Prostate gland (tissue), 2 donors: Measurements from ENCODE around the gene HSPBP1. TPM values are rescaled to one million over a fixed set of nuclear protein-coding genes. Genes with fewer than 3 reads are reported as not detected.

Source experiments
- DNase-seq: peaks from one replicate; pipeline ENCODE4 v3.0.0-alpha.2; 2019; ENCODE audit warnings: low spot score
- H3K27ac ChIP-seq, 2 donors: fragments of 200-600 bp; sonication (generic); 2 replicates each; pipeline ENCODE4 v1.5.1; 2017 to 2019
- H3K27me3 ChIP-seq: fragments of 200-600 bp; sonication (generic); replicated peaks from 2 replicates; pipeline ENCODE4 v1.5.1; 2019; ENCODE audit not compliant: insufficient read depth
- H3K36me3 ChIP-seq, 2 donors: fragments of 200-600 bp; sonication (generic); 1 replicate in 1 of 2; 2 replicates in 1 of 2; pipeline versions ENCODE4 v1.5.1 to v1.8.1; 2017 to 2019
- H3K4me1 ChIP-seq: fragments of 200-600 bp; sonication (generic); replicated peaks from 2 replicates; pipeline ENCODE4 v1.5.1; 2019
- H3K4me3 ChIP-seq, 2 donors: fragments of 200-600 bp; sonication (generic); 2 replicates each; pipeline ENCODE4 v1.5.1; 2017 to 2019
- H3K9me3 ChIP-seq: fragments of 200-600 bp; sonication (generic); 2 replicates; pipeline ENCODE4 v1.5.1; 2017
- POLR2A ChIP-seq: fragments of 450-650 bp; IDR thresholded peaks from one replicate; pipeline ENCODE4 v1.6.1; 2016; ENCODE audit warnings: antibody characterized with exemption, mild to moderate bottlenecking
- POLR2AphosphoS5 ChIP-seq: sonication (generic); formaldehyde crosslinking; IDR thresholded peaks from one replicate; pipeline ENCODE4 v1.6.1; 2017; ENCODE audit warnings: antibody characterized with exemption
- WGBS: methylation state at CpG from one replicate; pipeline ENCODE4 v1.1.5; 2018; 5-methylcytosine and 5-hydroxymethylcytosine counted together
- intact Hi-C: fragments of 100-400 bp; cut with DNase I; formaldehyde crosslinking; loops from one replicate; pipeline ENCODE4 v1.14.2; 2022
- total RNA-seq, 2 donors: library from RNA; depleted of rRNA; stranded (reverse); fragments of >200 nt; gene quantifications; one replicate each; pipeline ENCODE4 v1.1.0, GENCODE V29; 2016
- TF ChIP-seq, protein P1 (sequence below), 4 experiments: fragments of 200-600 bp in 2 of 4; fragments of 450-650 bp in 2 of 4; sonication (generic) in 2 of 4; IDR thresholded peaks; 1 replicate in 3 of 4; 2 replicates in 1 of 4; pipeline ENCODE4 v1.5.1; 2016 to 2019; ENCODE audit warnings: antibody characterized with exemption in 4 of 4, mild to moderate bottlenecking in 2 of 4, moderate library complexity in 2 of 4

The HSPBP1 gene
- total RNA-seq, 2 donors from 2014 or later = 33.6 to 36.0 TPM

- Histone ChIP-seq H3K4me3 (no peak overlapping the region), H3K4me1 (peaks cover 7% of the 10 kb centered on the region)
- WGBS = 88% methylated on average over 21 of the region's 21 CpGs
Observed at GRCh38 chr19:55252760-55253663, 26.9 kb downstream of the HSPBP1 start.

GRCh38 chr19:55251341-55252081 is 28.4 kb downstream of the HSPBP1 start:
- Histone ChIP-seq H3K27me3 (no peaks in the 10 kb centered on the region), H3K9me3 (no peaks in the 10 kb centered on the region), H3K4me1 (peaks cover under 1% of the 10 kb centered on the region), H3K36me3 (peaks cover 3% of the 10 kb centered on the region in 2 donors), H3K4me3 (no peak overlapping the region), H3K27ac (no peak overlapping the region)
- intact Hi-C loops = no loop called here
- TF ChIP-seq POLR2A = no peak
- TF ChIP-seq, protein P1, sequence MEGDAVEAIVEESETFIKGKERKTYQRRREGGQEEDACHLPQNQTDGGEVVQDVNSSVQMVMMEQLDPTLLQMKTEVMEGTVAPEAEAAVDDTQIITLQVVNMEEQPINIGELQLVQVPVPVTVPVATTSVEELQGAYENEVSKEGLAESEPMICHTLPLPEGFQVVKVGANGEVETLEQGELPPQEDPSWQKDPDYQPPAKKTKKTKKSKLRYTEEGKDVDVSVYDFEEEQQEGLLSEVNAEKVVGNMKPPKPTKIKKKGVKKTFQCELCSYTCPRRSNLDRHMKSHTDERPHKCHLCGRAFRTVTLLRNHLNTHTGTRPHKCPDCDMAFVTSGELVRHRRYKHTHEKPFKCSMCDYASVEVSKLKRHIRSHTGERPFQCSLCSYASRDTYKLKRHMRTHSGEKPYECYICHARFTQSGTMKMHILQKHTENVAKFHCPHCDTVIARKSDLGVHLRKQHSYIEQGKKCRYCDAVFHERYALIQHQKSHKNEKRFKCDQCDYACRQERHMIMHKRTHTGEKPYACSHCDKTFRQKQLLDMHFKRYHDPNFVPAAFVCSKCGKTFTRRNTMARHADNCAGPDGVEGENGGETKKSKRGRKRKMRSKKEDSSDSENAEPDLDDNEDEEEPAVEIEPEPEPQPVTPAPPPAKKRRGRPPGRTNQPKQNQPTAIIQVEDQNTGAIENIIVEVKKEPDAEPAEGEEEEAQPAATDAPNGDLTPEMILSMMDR (IDR thresholded peaks at IDR 0.05) = no peak
- no peak for TF ChIP-seq POLR2AphosphoS5
- no peak for DNase-seq
- 64% methylated on average over 19 of the region's 19 CpGs for WGBS

More at GRCh38 chr19:55252760-55253663, 26.9 kb downstream of the HSPBP1 start:
- TF ChIP-seq POLR2A = no peak
- no peak for TF ChIP-seq POLR2AphosphoS5
- TF ChIP-seq, protein P1 (IDR thresholded peaks at IDR 0.05) = no peak
- Histone ChIP-seq H3K27ac (no peak overlapping the region), H3K27me3 (no peaks in the 10 kb centered on the region), H3K36me3 (no peaks in the 10 kb centered on the region), H3K9me3 (no peaks in the 10 kb centered on the region)
- intact Hi-C loops = no loop called here
- DNase-seq = no peak

DNA sequence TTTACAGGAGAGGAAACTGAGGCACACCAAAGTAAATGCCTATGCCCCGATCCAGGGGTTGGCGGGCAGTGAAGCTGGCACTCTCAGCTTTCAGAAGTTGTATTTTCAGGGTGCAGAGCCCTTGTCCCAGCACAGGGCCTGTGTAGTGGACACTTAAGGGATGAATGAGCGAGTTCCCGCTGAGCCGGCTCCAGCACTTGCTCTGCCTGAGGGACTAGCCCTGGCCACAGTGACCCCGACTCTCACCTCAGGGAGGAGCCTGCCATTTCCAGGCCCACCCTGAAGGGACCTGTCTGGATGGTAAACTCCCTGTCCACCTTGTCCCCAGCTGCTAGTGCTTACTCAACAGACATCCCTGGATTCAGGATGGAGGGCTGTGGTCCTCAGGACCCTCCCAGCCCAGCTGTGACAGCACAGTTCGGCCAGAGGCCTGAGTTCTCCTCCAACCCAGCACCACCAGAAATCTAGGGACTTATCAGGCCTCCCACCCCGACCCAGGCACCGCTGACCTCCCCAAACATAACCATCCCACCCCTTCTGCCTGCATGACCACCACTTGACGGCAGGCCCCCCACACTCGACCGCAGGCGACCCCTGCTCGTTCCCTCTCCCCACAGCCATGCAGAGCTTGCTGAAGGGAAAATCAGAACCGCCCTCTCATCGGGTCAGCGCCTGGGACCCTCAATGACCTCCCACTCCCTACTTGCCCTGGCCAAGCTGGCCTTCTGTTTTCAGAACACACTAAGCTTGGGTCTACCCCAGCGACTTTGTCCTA is 29.5 kb downstream of the HSPBP1 start:
- peaks cover 4 to 14% of the 10 kb centered on the region in 2 donors for H3K36me3 ChIP-seq
- no peaks in the 10 kb centered on the region for H3K27me3 ChIP-seq
- intact Hi-C loops = no loop called here
- 91% methylated on average over 18 of the region's 18 CpGs for WGBS
- H3K4me3 ChIP-seq = no peak overlapping the region
- no peak overlapping the region for H3K27ac ChIP-seq
- H3K4me1 ChIP-seq = no peaks in the 10 kb centered on the region
- no peak for TF ChIP-seq POLR2AphosphoS5
- TF ChIP-seq, protein P1 (IDR thresholded peaks at IDR 0.05) = no peak
- TF ChIP-seq POLR2A = no peak
- DNase-seq = no peak
- no peaks in the 10 kb centered on the region for H3K9me3 ChIP-seq

- Histone ChIP-seq H3K36me3 (peaks cover 10 to 20% of the 10 kb centered on the region in 2 donors), H3K9me3 (no peaks in the 10 kb centered on the region), H3K27me3 (no peaks in the 10 kb centered on the region), H3K4me3 (no peak overlapping the region), H3K4me1 (no peaks in the 10 kb centered on the region), H3K27ac (no peak overlapping the region)
- DNase-seq = no peak
- TF ChIP-seq POLR2A = no peak
- no peak for TF ChIP-seq POLR2AphosphoS5
- TF ChIP-seq, protein P1 (IDR thresholded peaks at IDR 0.05) = no peak
- intact Hi-C loops = no loop called here
- 91% methylated on average over 11 of the region's 11 CpGs for WGBS
Observed at GRCh38 chr19:55249841-55250240, 30.1 kb downstream of the HSPBP1 start.
